ENCODE measurements around the gene ZNF662. TPM values are rescaled to one million over a fixed set of nuclear protein-coding genes. Genes with fewer than 3 reads are reported as not detected.

ZNF662 gene
- total and polyA plus RNA-seq, 2 of the 13 experiments (the other 11 are each of a cell fraction or from before 2014, with no cell fraction given), result not detected

DNA sequence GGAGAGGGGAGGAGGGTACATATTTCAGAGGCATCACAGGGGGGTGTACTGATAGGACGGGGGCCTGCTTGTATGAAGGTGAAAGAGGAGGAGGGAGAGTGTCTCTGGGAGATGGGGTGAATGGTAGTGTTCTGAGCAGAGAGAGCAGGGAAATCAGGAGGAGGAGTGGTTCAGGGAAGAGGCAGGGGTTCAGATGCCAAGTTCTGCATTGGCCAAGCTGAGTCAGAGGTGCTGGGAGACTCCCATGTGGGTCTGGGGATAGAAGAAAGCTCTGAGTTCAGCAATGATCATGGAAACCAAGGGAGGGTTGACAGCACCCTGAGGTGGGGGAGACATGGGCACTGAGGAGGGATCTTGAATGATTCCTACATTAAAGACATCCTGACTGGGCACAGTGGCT is 33.2 kb upstream of the ZNF662 start:
- Histone ChIP-seq H3K27me3 (ENCODE audit: control insufficient read depth in 1 of 2, insufficient read depth in 2 of 2, low read length in 2 of 2) (no peaks in the 10 kb centered on the region), H3K9ac (ENCODE audit: insufficient read depth, low read depth, low read length) (no peak overlapping the region), H3K4me1 (ENCODE audit: insufficient read depth, low read length) (peaks cover 61% of the 10 kb centered on the region), H3K79me2 (ENCODE audit: insufficient read depth, low read length) (no peaks in the 10 kb centered on the region), H3K36me3 (replicated peaks in 1 of 2; ENCODE audit: control insufficient read depth in 1 of 2, insufficient read depth in 2 of 2, low read length in 2 of 2) (no peaks in the 10 kb centered on the region), H3K4me3 (replicated peaks in 1 of 3; ENCODE audit: insufficient read depth in 1 of 3, low read depth in 2 of 3, low read length in 3 of 3) (no peak overlapping the region), H3K9me3 (ENCODE audit: low read length) (no peaks in the 10 kb centered on the region), H2AFZ (ENCODE audit: low read length) (no peak overlapping the region), H4K20me1 (ENCODE audit: insufficient read depth, low read length) (no peaks in the 10 kb centered on the region), H3K27ac (ENCODE audit: extremely low read length, insufficient read depth, low read length) (no peak overlapping the region), H3K4me2 (ENCODE audit: low read depth, low read length) (no peak overlapping the region)
- intact Hi-C loops (cut with micrococcal nuclease; ENCODE audit: unreplicated experiment), result no loop called here
- ATAC-seq (no peak), FAIRE-seq (no peak), DNase-seq (ENCODE audit: low spot score) (no peak)
- ChIA-PET POLR2A (interaction anchor here (1.0 to 1.4 kb wide), 2 partner anchors 20 to 68 kb away, joined by 3 to 4 read pairs; partner anchors contain the start of gene HIGD1A), CTCF (ENCODE audit: low intra/inter-chr PET ratio, low total read pairs) (no interaction called here)
- in situ Hi-C loops (cut with HindIII; ENCODE audit: extremely low pct_ligation_motif_present, low pct_unique_long_range_greater_than_20kb), result no loop called here
- TF ChIP-seq CBFB (CRISPR knock-in tag; IDR thresholded peaks at IDR 0.05) (no peak), ATF4 (CRISPR knock-in tag; IDR thresholded peaks at IDR 0.05) (no peak), CAMTA2 (CRISPR knock-in tag; IDR thresholded peaks at IDR 0.05; ENCODE audit: borderline replicate concordance) (no peak), ZNF605 (CRISPR knock-in tag; IDR thresholded peaks at IDR 0.05) (no peak), SNAPC2 (CRISPR knock-in tag; IDR thresholded peaks at IDR 0.05) (no peak), ZNF737 (CRISPR knock-in tag; IDR thresholded peaks at IDR 0.05; ENCODE audit: borderline replicate concordance) (no peak), ZNF446 (CRISPR knock-in tag; IDR thresholded peaks at IDR 0.05) (no peak), ZGPAT (CRISPR knock-in tag; IDR thresholded peaks at IDR 0.05) (no peak), ZHX1 (CRISPR knock-in tag; IDR thresholded peaks at IDR 0.05; ENCODE audit: low read depth) (no peak), KMT2A (CRISPR knock-in tag; IDR thresholded peaks at IDR 0.05) (no peak)
- BruUV-seq (replicated peaks), result no TSS peak
- WGBS (ENCODE audit: low lambda C conversion rate), result 93% methylated on average over 1 of the region's 1 CpG
